Measurements from ENCODE around the gene TNRC6B. TPM values are rescaled to one million over a fixed set of nuclear protein-coding genes. Genes with fewer than 3 reads are reported as not detected.

TNRC6B gene
- polyA plus RNA-seq, 1 donor from 2014 or later = 7.6 TPM

DNA sequence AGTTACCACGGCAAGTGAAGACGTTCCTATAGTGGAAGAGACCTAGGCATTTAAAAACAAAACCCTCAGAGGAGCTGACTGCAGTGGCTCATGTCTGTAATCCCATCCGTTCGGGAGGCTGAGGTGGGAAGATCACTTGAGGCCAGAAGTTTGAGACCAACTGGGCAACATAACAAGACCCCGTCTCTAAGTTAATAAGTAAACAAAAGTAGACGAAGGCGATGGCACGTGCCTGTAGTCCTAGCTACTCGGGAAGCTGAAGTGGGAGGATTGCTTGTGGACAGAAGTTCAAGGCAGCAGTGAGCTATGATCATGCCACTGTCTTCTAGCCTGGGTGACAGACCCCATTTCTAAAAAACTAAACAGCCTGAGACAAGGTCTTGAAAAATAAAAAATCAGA lies 164.8 kb downstream of the TNRC6B start:
- peaks cover 7% of the 10 kb centered on the region for H3K79me2 ChIP-seq (replicated peaks; ENCODE audit: insufficient read depth, low read length)
- no peak overlapping the region for H2AFZ ChIP-seq (ENCODE audit: low read depth, low read length)
- H4K20me1 ChIP-seq (ENCODE audit: insufficient read depth) = no peaks in the 10 kb centered on the region
- no peak overlapping the region for H3K27ac ChIP-seq (ENCODE audit: low read length)
- H3K9me2 ChIP-seq (ENCODE audit: insufficient read depth, low read length) = no peaks in the 10 kb centered on the region
- no peaks in the 10 kb centered on the region for H3K9me3 ChIP-seq (ENCODE audit: low read length)
- H3K4me3 ChIP-seq (ENCODE audit: low read length) = no peak overlapping the region
- H3K4me2 ChIP-seq (ENCODE audit: low read length) = no peak overlapping the region
- H3K36me3 ChIP-seq (ENCODE audit: insufficient read depth, low read length) = no peaks in the 10 kb centered on the region
- no peaks in the 10 kb centered on the region for H3K27me3 ChIP-seq (ENCODE audit: insufficient read depth, low read depth, low read length)
- no peaks in the 10 kb centered on the region for H3F3A ChIP-seq (ENCODE audit: insufficient read depth, low read length, poor library complexity, severe bottlenecking)
- no peak for TF ChIP-seq SMC3 (conservative IDR thresholded peaks at IDR 0.05; ENCODE audit: poor library complexity)
- no peak for TF ChIP-seq EP300 (conservative IDR thresholded peaks at IDR 0.05; ENCODE audit: poor library complexity, severe bottlenecking)
- no peak for TF ChIP-seq MXI1 (conservative IDR thresholded peaks at IDR 0.05; ENCODE audit: poor library complexity, severe bottlenecking)
- no peak for TF ChIP-seq TAF1 (IDR thresholded peaks at IDR 0.05; ENCODE audit: low read depth)
- TF ChIP-seq, protein P1, sequence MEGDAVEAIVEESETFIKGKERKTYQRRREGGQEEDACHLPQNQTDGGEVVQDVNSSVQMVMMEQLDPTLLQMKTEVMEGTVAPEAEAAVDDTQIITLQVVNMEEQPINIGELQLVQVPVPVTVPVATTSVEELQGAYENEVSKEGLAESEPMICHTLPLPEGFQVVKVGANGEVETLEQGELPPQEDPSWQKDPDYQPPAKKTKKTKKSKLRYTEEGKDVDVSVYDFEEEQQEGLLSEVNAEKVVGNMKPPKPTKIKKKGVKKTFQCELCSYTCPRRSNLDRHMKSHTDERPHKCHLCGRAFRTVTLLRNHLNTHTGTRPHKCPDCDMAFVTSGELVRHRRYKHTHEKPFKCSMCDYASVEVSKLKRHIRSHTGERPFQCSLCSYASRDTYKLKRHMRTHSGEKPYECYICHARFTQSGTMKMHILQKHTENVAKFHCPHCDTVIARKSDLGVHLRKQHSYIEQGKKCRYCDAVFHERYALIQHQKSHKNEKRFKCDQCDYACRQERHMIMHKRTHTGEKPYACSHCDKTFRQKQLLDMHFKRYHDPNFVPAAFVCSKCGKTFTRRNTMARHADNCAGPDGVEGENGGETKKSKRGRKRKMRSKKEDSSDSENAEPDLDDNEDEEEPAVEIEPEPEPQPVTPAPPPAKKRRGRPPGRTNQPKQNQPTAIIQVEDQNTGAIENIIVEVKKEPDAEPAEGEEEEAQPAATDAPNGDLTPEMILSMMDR (IDR thresholded peaks at IDR 0.05; ENCODE audit: poor library complexity, severe bottlenecking) = no peak
- TF ChIP-seq RAD21 (conservative IDR thresholded peaks at IDR 0.05) = no peak
- TF ChIP-seq EZH2 (IDR thresholded peaks at IDR 0.05; ENCODE audit: borderline replicate concordance, insufficient read depth, low read length, poor library complexity, severe bottlenecking) = no peak
- no peak for TF ChIP-seq POLR2AphosphoS5 (IDR thresholded peaks at IDR 0.05)
- TF ChIP-seq, protein P2, sequence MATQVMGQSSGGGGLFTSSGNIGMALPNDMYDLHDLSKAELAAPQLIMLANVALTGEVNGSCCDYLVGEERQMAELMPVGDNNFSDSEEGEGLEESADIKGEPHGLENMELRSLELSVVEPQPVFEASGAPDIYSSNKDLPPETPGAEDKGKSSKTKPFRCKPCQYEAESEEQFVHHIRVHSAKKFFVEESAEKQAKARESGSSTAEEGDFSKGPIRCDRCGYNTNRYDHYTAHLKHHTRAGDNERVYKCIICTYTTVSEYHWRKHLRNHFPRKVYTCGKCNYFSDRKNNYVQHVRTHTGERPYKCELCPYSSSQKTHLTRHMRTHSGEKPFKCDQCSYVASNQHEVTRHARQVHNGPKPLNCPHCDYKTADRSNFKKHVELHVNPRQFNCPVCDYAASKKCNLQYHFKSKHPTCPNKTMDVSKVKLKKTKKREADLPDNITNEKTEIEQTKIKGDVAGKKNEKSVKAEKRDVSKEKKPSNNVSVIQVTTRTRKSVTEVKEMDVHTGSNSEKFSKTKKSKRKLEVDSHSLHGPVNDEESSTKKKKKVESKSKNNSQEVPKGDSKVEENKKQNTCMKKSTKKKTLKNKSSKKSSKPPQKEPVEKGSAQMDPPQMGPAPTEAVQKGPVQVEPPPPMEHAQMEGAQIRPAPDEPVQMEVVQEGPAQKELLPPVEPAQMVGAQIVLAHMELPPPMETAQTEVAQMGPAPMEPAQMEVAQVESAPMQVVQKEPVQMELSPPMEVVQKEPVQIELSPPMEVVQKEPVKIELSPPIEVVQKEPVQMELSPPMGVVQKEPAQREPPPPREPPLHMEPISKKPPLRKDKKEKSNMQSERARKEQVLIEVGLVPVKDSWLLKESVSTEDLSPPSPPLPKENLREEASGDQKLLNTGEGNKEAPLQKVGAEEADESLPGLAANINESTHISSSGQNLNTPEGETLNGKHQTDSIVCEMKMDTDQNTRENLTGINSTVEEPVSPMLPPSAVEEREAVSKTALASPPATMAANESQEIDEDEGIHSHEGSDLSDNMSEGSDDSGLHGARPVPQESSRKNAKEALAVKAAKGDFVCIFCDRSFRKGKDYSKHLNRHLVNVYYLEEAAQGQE (IDR thresholded peaks at IDR 0.05; ENCODE audit: borderline replicate concordance) = no peak
- H3K9ac ChIP-seq (ENCODE audit: low read length) = no peak overlapping the region

DNA sequence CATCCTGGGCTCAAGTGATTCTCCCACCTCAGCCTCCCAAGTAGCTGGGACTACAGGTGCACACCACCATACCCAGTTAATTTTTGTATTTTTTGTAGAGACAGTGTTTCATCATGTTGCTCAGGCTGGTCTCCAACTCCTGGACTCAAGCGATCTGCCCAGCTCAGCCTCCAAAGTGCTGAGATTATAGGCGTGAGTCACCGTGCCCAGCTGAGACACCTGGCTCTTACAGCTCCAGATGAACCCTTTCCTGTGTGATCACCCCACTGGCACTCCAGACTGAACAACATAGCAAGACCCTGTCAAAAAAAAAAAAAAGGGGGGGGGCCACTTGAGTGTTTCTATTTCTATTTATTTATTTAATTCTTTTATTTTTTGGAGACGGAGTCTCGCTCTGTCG lies 167.5 kb downstream of the TNRC6B start:
- Histone ChIP-seq H3K9me3 (ENCODE audit: low read length) (no peaks in the 10 kb centered on the region), H3K36me3 (ENCODE audit: insufficient read depth, low read length) (no peaks in the 10 kb centered on the region), H4K20me1 (ENCODE audit: insufficient read depth) (no peaks in the 10 kb centered on the region), H2AFZ (ENCODE audit: low read depth, low read length) (no peak overlapping the region), H3K4me3 (ENCODE audit: low read length) (peak overlapping the region; percentile 91), H3K9ac (ENCODE audit: low read length) (peak overlapping the region; percentile 74), H3K4me2 (ENCODE audit: low read length) (peak overlapping the region; percentile 55), H3K9me2 (ENCODE audit: insufficient read depth, low read length) (no peaks in the 10 kb centered on the region), H3K27ac (ENCODE audit: low read length) (peak overlapping the region; percentile 74), H3F3A (ENCODE audit: insufficient read depth, low read length, poor library complexity, severe bottlenecking) (no peaks in the 10 kb centered on the region), H3K27me3 (ENCODE audit: insufficient read depth, low read depth, low read length) (no peaks in the 10 kb centered on the region), H3K79me2 (replicated peaks; ENCODE audit: insufficient read depth, low read length) (peaks cover 17% of the 10 kb centered on the region)
- TF ChIP-seq EP300 (conservative IDR thresholded peaks at IDR 0.05; ENCODE audit: poor library complexity, severe bottlenecking) (no peak), MXI1 (conservative IDR thresholded peaks at IDR 0.05; ENCODE audit: poor library complexity, severe bottlenecking) (no peak), POLR2AphosphoS5 (IDR thresholded peaks at IDR 0.05) (no peak), EZH2 (IDR thresholded peaks at IDR 0.05; ENCODE audit: borderline replicate concordance, insufficient read depth, low read length, poor library complexity, severe bottlenecking) (no peak), SMC3 (conservative IDR thresholded peaks at IDR 0.05; ENCODE audit: poor library complexity) (no peak), RAD21 (conservative IDR thresholded peaks at IDR 0.05) (no peak), TAF1 (IDR thresholded peaks at IDR 0.05; ENCODE audit: low read depth) (no peak)
- TF ChIP-seq, protein P2 (IDR thresholded peaks at IDR 0.05; ENCODE audit: borderline replicate concordance) = no peak
- TF ChIP-seq, protein P1 (IDR thresholded peaks at IDR 0.05; ENCODE audit: poor library complexity, severe bottlenecking) = no peak

Data from neural cell (in vitro differentiated cells).